ENCODE data around the gene BORCS5. TPM values are rescaled to one million over a fixed set of nuclear protein-coding genes. Genes with fewer than 3 reads are reported as not detected.

BORCS5 gene
- total RNA-seq, 1 donor from 2014 or later = 8.7 TPM

DNA sequence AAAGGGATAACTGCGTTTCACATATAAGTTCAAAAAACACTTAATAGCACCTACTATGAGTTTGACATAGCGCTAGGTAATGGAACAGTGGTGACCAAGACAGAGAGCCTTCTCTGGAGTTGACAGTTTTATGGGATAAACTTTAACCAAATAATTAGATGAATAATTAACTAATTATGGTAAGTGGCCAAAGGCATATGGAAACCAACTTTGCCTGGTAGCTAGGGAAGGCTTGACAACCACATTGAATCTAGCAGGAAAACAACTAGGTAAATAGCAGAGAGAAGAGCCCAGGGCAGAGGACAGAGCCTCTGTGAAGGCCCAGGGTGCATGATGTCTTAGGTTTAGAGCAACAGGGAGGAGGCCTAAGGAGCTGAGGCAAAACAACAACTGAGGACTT, 153.7 kb downstream of the BORCS5 start:
- no peak overlapping the region for H3K4me3 ChIP-seq
- intact Hi-C loops (cut with micrococcal nuclease) = no loop called here
- TF ChIP-seq, protein P1, sequence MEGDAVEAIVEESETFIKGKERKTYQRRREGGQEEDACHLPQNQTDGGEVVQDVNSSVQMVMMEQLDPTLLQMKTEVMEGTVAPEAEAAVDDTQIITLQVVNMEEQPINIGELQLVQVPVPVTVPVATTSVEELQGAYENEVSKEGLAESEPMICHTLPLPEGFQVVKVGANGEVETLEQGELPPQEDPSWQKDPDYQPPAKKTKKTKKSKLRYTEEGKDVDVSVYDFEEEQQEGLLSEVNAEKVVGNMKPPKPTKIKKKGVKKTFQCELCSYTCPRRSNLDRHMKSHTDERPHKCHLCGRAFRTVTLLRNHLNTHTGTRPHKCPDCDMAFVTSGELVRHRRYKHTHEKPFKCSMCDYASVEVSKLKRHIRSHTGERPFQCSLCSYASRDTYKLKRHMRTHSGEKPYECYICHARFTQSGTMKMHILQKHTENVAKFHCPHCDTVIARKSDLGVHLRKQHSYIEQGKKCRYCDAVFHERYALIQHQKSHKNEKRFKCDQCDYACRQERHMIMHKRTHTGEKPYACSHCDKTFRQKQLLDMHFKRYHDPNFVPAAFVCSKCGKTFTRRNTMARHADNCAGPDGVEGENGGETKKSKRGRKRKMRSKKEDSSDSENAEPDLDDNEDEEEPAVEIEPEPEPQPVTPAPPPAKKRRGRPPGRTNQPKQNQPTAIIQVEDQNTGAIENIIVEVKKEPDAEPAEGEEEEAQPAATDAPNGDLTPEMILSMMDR (IDR thresholded peaks at IDR 0.05; ENCODE audit: borderline replicate concordance) = no peak
- DNase-seq = no peak
- H3K27ac ChIP-seq (replicated peaks) = peak overlapping the region; percentile 59
- H3K27me3 ChIP-seq (ENCODE audit: low read depth) = no peaks in the 10 kb centered on the region
- H3K9me3 ChIP-seq (replicated peaks) = no peaks in the 10 kb centered on the region
- H3K4me1 ChIP-seq = peaks cover 77% of the 10 kb centered on the region
- no peaks in the 10 kb centered on the region for H3K36me3 ChIP-seq

DNA sequence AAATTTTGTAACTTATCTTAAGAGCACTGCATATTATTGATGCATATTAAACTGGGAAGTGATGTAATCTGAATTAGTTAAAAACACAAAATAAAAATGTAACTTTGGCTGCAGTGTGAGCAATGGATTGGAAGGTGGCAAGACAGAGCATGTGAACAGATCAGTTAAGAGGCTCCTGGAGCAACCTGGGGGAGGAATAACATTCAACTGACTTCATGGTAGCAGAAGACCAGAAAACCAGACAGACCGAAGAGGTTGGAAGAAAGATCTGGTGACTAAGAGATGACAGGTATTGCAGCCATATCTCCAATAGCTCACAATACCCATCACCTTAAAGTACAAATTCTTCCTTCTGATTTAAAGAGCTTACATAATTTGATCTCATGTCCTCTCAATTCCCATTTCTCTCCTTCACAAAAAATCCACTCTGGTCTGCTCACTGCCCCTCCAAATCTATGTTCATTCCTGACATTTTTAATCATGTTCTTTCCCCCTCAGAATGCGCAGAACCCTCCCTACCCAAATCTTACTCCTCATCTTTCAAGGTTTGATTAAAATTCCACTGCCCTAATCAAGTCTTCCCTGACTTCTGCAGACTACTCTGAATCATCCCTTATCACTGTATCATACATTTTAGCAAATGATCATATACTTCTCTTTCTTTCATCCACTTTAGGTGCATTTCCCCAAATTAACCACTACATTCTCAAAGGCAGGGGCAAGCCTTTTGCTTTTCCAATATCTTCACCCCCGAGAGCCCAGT, 154.3 kb downstream of the BORCS5 start:
- TF ChIP-seq, protein P1 (IDR thresholded peaks at IDR 0.05; ENCODE audit: borderline replicate concordance) = no peak
- no peak for DNase-seq
- peaks cover 70% of the 10 kb centered on the region for H3K4me1 ChIP-seq
- no peak overlapping the region for H3K27ac ChIP-seq (replicated peaks)
- no peaks in the 10 kb centered on the region for H3K9me3 ChIP-seq (replicated peaks)
- no peaks in the 10 kb centered on the region for H3K27me3 ChIP-seq (ENCODE audit: low read depth)
- intact Hi-C loops (cut with micrococcal nuclease) = no loop called here
- H3K36me3 ChIP-seq = peaks cover 5% of the 10 kb centered on the region
- no peak overlapping the region for H3K4me3 ChIP-seq

DNA sequence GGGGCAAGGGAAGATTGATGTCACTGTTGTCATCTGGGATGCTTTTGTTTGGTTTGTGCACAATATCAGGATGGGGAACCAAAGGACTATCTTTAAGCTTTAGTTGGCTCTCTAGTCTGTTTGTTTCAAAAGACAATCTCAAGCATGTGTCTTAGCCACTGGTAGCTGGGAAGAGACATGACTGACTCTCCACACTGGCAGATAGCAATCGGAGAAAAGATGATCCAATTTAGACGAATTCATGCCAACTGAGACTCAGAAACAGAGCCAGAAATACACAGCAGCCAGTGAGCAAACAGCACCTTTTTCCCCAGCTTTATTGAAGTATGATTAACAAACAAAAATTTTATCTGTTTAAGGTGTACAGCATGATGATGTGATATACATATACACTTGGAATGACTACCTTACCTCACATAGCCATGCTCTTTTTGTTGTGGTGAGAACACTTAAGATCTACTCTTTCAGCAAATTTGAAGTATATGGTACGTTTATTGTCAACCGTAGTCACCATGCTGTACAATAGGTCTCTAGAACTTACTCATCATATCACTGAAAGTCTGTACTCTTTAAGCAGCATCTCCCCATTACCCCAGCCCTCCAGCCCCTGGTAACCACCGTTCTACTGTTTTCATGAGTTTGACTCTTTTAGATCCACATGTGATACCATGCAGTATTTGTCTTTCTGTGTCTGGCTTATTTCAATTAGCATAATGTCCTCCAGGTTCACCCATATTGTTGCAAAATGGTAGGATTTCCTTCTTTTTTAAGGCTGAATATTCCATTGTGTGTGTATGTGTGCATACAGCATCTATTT, 155.2 kb downstream of the BORCS5 start:
- intact Hi-C loops (cut with micrococcal nuclease) = no loop called here
- H3K27ac ChIP-seq (replicated peaks) = no peak overlapping the region

DNA sequence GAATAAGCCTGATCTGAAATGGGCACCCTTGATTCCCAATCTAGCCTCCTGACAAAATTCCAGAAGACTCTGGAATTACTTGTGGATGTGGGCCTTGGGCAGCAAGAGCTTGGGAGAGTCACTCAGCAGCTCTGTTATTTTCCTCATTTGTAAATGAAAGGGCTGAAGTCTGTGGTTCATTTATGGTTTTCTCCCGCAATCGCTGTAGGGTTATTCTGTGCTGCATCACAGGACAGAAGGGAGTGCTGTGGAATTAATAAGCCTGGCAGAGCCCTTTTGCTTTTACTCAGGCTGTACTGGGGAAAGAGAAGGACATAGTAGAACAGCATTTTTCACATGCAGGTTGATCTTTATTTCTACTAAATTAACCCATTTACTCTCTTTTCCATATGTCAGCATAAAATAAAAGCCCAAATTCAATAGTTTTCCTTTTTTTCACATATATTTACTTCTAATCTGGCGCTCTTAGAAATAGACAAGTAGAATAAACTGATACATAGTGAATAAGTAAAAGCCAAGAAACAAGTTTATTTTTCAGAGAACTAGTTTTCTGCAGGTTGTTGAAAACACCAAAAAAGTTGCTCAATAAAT, 156.6 kb downstream of the BORCS5 start:
- Histone ChIP-seq H3K27ac (replicated peaks) (no peak overlapping the region), H3K4me1 (peaks cover 58% of the 10 kb centered on the region), H3K36me3 (peaks cover 21% of the 10 kb centered on the region), H3K4me3 (no peak overlapping the region), H3K27me3 (ENCODE audit: low read depth) (no peaks in the 10 kb centered on the region), H3K9me3 (replicated peaks) (no peaks in the 10 kb centered on the region)
- intact Hi-C loops (cut with micrococcal nuclease) = no loop called here
- TF ChIP-seq, protein P1 (IDR thresholded peaks at IDR 0.05; ENCODE audit: borderline replicate concordance) = no peak
- DNase-seq = no peak

More for the DNA sequence above, 155.2 kb downstream of the BORCS5 start:
- no peak for DNase-seq
- peaks cover 14% of the 10 kb centered on the region for H3K36me3 ChIP-seq
- TF ChIP-seq, protein P1 (IDR thresholded peaks at IDR 0.05; ENCODE audit: borderline replicate concordance) = no peak
- H3K9me3 ChIP-seq (replicated peaks) = no peaks in the 10 kb centered on the region
- H3K4me1 ChIP-seq = peaks cover 61% of the 10 kb centered on the region
- H3K4me3 ChIP-seq = no peak overlapping the region
- H3K27me3 ChIP-seq (ENCODE audit: low read depth) = no peaks in the 10 kb centered on the region

DNA sequence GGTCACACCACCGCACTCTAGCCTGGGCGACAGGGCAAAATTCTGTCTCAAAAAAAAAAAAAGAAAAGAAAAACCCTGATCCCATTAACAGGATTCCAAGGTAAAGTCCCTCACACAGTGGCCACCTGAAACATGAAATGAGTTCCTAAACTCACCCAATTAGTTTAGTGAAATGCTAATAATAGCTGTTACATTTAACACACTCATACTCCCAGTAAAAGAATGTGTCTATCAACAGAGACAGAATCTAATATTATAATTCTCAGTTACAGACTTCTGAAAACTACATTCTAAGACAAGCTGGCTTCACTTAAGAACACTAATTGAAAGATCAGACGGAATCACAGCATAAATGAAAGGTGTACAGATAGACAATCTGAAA, 161.6 kb downstream of the BORCS5 start:
- no peak for DNase-seq
- Histone ChIP-seq H3K4me3 (no peak overlapping the region), H3K9me3 (replicated peaks) (no peaks in the 10 kb centered on the region), H3K4me1 (peaks cover 57% of the 10 kb centered on the region), H3K27ac (replicated peaks) (no peak overlapping the region), H3K27me3 (ENCODE audit: low read depth) (no peaks in the 10 kb centered on the region), H3K36me3 (peaks cover 43% of the 10 kb centered on the region)
- intact Hi-C loops (cut with micrococcal nuclease) = no loop called here
- TF ChIP-seq, protein P1 (IDR thresholded peaks at IDR 0.05; ENCODE audit: borderline replicate concordance) = no peak

Measured in left ventricle myocardium inferior (tissue), 1 donor.